Measurements from ENCODE around the gene CAMK2D. TPM values are rescaled to one million over a fixed set of nuclear protein-coding genes. Genes with fewer than 3 reads are reported as not detected.

Gene CAMK2D
- total and polyA plus RNA-seq, 2 donors: 23.0 to 27.9 TPM

- DNase-seq (ENCODE audit: low read depth in 6 of 9, low spot score in 9 of 9): no peak
- WGBS: 97% methylated on average over 2 of the region's 2 CpGs
- H3K36me3 ChIP-seq (ENCODE audit: control insufficient read depth in 2 of 2, insufficient read depth in 2 of 2, low read length in 1 of 2): no peaks in the 10 kb centered on the region
- H3K9me3 ChIP-seq (ENCODE audit: control insufficient read depth in 2 of 2, insufficient read depth in 1 of 2, low read length in 1 of 2): no peaks in the 10 kb centered on the region
- H3K27me3 ChIP-seq (ENCODE audit: control insufficient read depth in 2 of 2, insufficient read depth in 1 of 2, low read length in 1 of 2): no peaks in the 10 kb centered on the region
- H3K4me1 ChIP-seq (ENCODE audit: control insufficient read depth in 2 of 2, insufficient read depth in 2 of 2, low read length in 2 of 2): no peaks in the 10 kb centered on the region
- no peak overlapping the region for H3K27ac ChIP-seq (ENCODE audit: low read depth in 1 of 2, low read length in 1 of 2)
- H3K4me3 ChIP-seq (ENCODE audit: low read length in 2 of 2): no peak overlapping the region
Observed at GRCh38 chr4:113524505-113525186, 236.9 kb downstream of the CAMK2D start.

GRCh38 chr4:113524096-113524495 lies 237.4 kb downstream of the CAMK2D start:
- no peaks in the 10 kb centered on the region for H3K27me3 ChIP-seq (ENCODE audit: control insufficient read depth in 2 of 2, insufficient read depth in 1 of 2, low read length in 1 of 2)
- H3K4me1 ChIP-seq (ENCODE audit: control insufficient read depth in 2 of 2, insufficient read depth in 2 of 2, low read length in 2 of 2): no peaks in the 10 kb centered on the region
- H3K4me3 ChIP-seq (ENCODE audit: low read length in 2 of 2): no peak overlapping the region
- 95% methylated on average over 1 of the region's 1 CpG for WGBS
- no peak overlapping the region for H3K27ac ChIP-seq (ENCODE audit: low read depth in 1 of 2, low read length in 1 of 2)
- DNase-seq (ENCODE audit: low read depth in 6 of 9, low spot score in 9 of 9): no peak
- no peaks in the 10 kb centered on the region for H3K36me3 ChIP-seq (ENCODE audit: control insufficient read depth in 2 of 2, insufficient read depth in 2 of 2, low read length in 1 of 2)
- H3K9me3 ChIP-seq (ENCODE audit: control insufficient read depth in 2 of 2, insufficient read depth in 1 of 2, low read length in 1 of 2): no peaks in the 10 kb centered on the region

GRCh38 chr4:113522433-113522832 lies 239.1 kb downstream of the CAMK2D start:
- H3K27ac ChIP-seq (ENCODE audit: low read depth in 1 of 2, low read length in 1 of 2): no peak overlapping the region
- H3K4me1 ChIP-seq (ENCODE audit: control insufficient read depth in 2 of 2, insufficient read depth in 2 of 2, low read length in 2 of 2): no peaks in the 10 kb centered on the region
- H3K27me3 ChIP-seq (ENCODE audit: control insufficient read depth in 2 of 2, insufficient read depth in 1 of 2, low read length in 1 of 2): no peaks in the 10 kb centered on the region
- H3K4me3 ChIP-seq (ENCODE audit: low read length in 2 of 2): no peak overlapping the region
- H3K36me3 ChIP-seq (ENCODE audit: control insufficient read depth in 2 of 2, insufficient read depth in 2 of 2, low read length in 1 of 2): no peaks in the 10 kb centered on the region
- 98% methylated on average over 2 of the region's 2 CpGs for WGBS
- no peaks in the 10 kb centered on the region for H3K9me3 ChIP-seq (ENCODE audit: control insufficient read depth in 2 of 2, insufficient read depth in 1 of 2, low read length in 1 of 2)
- no peak for DNase-seq (ENCODE audit: low read depth in 6 of 9, low spot score in 9 of 9)

- H3K4me1 ChIP-seq (ENCODE audit: control insufficient read depth in 2 of 2, insufficient read depth in 2 of 2, low read length in 2 of 2): no peaks in the 10 kb centered on the region
- no peak overlapping the region for H3K4me3 ChIP-seq (ENCODE audit: low read length in 2 of 2)
- DNase-seq (ENCODE audit: low read depth in 6 of 9, low spot score in 9 of 9): no peak
- H3K36me3 ChIP-seq (ENCODE audit: control insufficient read depth in 2 of 2, insufficient read depth in 2 of 2, low read length in 1 of 2): peaks cover 4 to 9% of the 10 kb centered on the region in 2 donors
- H3K9me3 ChIP-seq (ENCODE audit: control insufficient read depth in 2 of 2, insufficient read depth in 1 of 2, low read length in 1 of 2): no peaks in the 10 kb centered on the region
- H3K27ac ChIP-seq (ENCODE audit: low read depth in 1 of 2, low read length in 1 of 2): no peak overlapping the region
- 96% methylated on average over 2 of the region's 2 CpGs for WGBS
- H3K27me3 ChIP-seq (ENCODE audit: control insufficient read depth in 2 of 2, insufficient read depth in 1 of 2, low read length in 1 of 2): no peaks in the 10 kb centered on the region
Observed at GRCh38 chr4:113513382-113513781, 248.2 kb downstream of the CAMK2D start.

- H3K27me3 ChIP-seq (ENCODE audit: control insufficient read depth in 2 of 2, insufficient read depth in 1 of 2, low read length in 1 of 2): no peaks in the 10 kb centered on the region
- DNase-seq (ENCODE audit: low read depth in 6 of 9, low spot score in 9 of 9): no peak
- no peaks in the 10 kb centered on the region for H3K9me3 ChIP-seq (ENCODE audit: control insufficient read depth in 2 of 2, insufficient read depth in 1 of 2, low read length in 1 of 2)
- H3K27ac ChIP-seq (ENCODE audit: low read depth in 1 of 2, low read length in 1 of 2): no peak overlapping the region
- no peaks in the 10 kb centered on the region for H3K4me1 ChIP-seq (ENCODE audit: control insufficient read depth in 2 of 2, insufficient read depth in 2 of 2, low read length in 2 of 2)
- 99% methylated on average over 6 of the region's 6 CpGs for WGBS
- no peak overlapping the region for H3K4me3 ChIP-seq (ENCODE audit: low read length in 2 of 2)
- peaks cover 4 to 9% of the 10 kb centered on the region in 2 donors for H3K36me3 ChIP-seq (ENCODE audit: control insufficient read depth in 2 of 2, insufficient read depth in 2 of 2, low read length in 1 of 2)
Observed at GRCh38 chr4:113512880-113513279, 248.7 kb downstream of the CAMK2D start.

GRCh38 chr4:113511944-113512343 lies 249.6 kb downstream of the CAMK2D start:
- peaks cover 4 to 9% of the 10 kb centered on the region in 2 donors for H3K36me3 ChIP-seq (ENCODE audit: control insufficient read depth in 2 of 2, insufficient read depth in 2 of 2, low read length in 1 of 2)
- no peak for DNase-seq (ENCODE audit: low read depth in 6 of 9, low spot score in 9 of 9)
- H3K4me3 ChIP-seq (ENCODE audit: low read length in 2 of 2): no peak overlapping the region
- H3K4me1 ChIP-seq (ENCODE audit: control insufficient read depth in 2 of 2, insufficient read depth in 2 of 2, low read length in 2 of 2): no peaks in the 10 kb centered on the region
- H3K9me3 ChIP-seq (ENCODE audit: control insufficient read depth in 2 of 2, insufficient read depth in 1 of 2, low read length in 1 of 2): no peaks in the 10 kb centered on the region
- WGBS: 97% methylated on average over 2 of the region's 2 CpGs
- no peaks in the 10 kb centered on the region for H3K27me3 ChIP-seq (ENCODE audit: control insufficient read depth in 2 of 2, insufficient read depth in 1 of 2, low read length in 1 of 2)
- H3K27ac ChIP-seq (ENCODE audit: low read depth in 1 of 2, low read length in 1 of 2): no peak overlapping the region

GRCh38 chr4:113509851-113510250 lies 251.7 kb downstream of the CAMK2D start:
- no peaks in the 10 kb centered on the region for H3K9me3 ChIP-seq (ENCODE audit: control insufficient read depth in 2 of 2, insufficient read depth in 1 of 2, low read length in 1 of 2)
- no peaks in the 10 kb centered on the region for H3K4me1 ChIP-seq (ENCODE audit: control insufficient read depth in 2 of 2, insufficient read depth in 2 of 2, low read length in 2 of 2)
- no peak overlapping the region for H3K27ac ChIP-seq (ENCODE audit: low read depth in 1 of 2, low read length in 1 of 2)
- H3K4me3 ChIP-seq (ENCODE audit: low read length in 2 of 2): no peak overlapping the region
- peaks cover 4 to 9% of the 10 kb centered on the region in 2 donors for H3K36me3 ChIP-seq (ENCODE audit: control insufficient read depth in 2 of 2, insufficient read depth in 2 of 2, low read length in 1 of 2)
- WGBS: 97% methylated on average over 1 of the region's 1 CpG
- no peaks in the 10 kb centered on the region for H3K27me3 ChIP-seq (ENCODE audit: control insufficient read depth in 2 of 2, insufficient read depth in 1 of 2, low read length in 1 of 2)
- DNase-seq (ENCODE audit: low read depth in 6 of 9, low spot score in 9 of 9): no peak

GRCh38 chr4:113505044-113505443 lies 256.5 kb downstream of the CAMK2D start:
- no peaks in the 10 kb centered on the region for H3K27me3 ChIP-seq (ENCODE audit: control insufficient read depth in 2 of 2, insufficient read depth in 1 of 2, low read length in 1 of 2)
- no peak overlapping the region for H3K4me3 ChIP-seq (ENCODE audit: low read length in 2 of 2)
- no peak for DNase-seq (ENCODE audit: low read depth in 6 of 9, low spot score in 9 of 9)
- 96% methylated on average over 5 of the region's 5 CpGs for WGBS
- H3K36me3 ChIP-seq (ENCODE audit: control insufficient read depth in 2 of 2, insufficient read depth in 2 of 2, low read length in 1 of 2): no peaks in the 10 kb centered on the region
- no peak overlapping the region for H3K27ac ChIP-seq (ENCODE audit: low read depth in 1 of 2, low read length in 1 of 2)
- H3K9me3 ChIP-seq (ENCODE audit: control insufficient read depth in 2 of 2, insufficient read depth in 1 of 2, low read length in 1 of 2): no peaks in the 10 kb centered on the region
- H3K4me1 ChIP-seq (ENCODE audit: control insufficient read depth in 2 of 2, insufficient read depth in 2 of 2, low read length in 2 of 2): no peaks in the 10 kb centered on the region

GRCh38 chr4:113504422-113504821 lies 257.1 kb downstream of the CAMK2D start:
- no peak overlapping the region for H3K4me3 ChIP-seq (ENCODE audit: low read length in 2 of 2)
- H3K27ac ChIP-seq (ENCODE audit: low read depth in 1 of 2, low read length in 1 of 2): no peak overlapping the region
- no peaks in the 10 kb centered on the region for H3K27me3 ChIP-seq (ENCODE audit: control insufficient read depth in 2 of 2, insufficient read depth in 1 of 2, low read length in 1 of 2)
- 97% methylated on average over 3 of the region's 3 CpGs for WGBS
- no peaks in the 10 kb centered on the region for H3K4me1 ChIP-seq (ENCODE audit: control insufficient read depth in 2 of 2, insufficient read depth in 2 of 2, low read length in 2 of 2)
- no peak for DNase-seq (ENCODE audit: low read depth in 6 of 9, low spot score in 9 of 9)
- H3K36me3 ChIP-seq (ENCODE audit: control insufficient read depth in 2 of 2, insufficient read depth in 2 of 2, low read length in 1 of 2): no peaks in the 10 kb centered on the region
- no peaks in the 10 kb centered on the region for H3K9me3 ChIP-seq (ENCODE audit: control insufficient read depth in 2 of 2, insufficient read depth in 1 of 2, low read length in 1 of 2)
